CD4-positive, alpha-beta T cell treated with Interleukin-17A for 4 hours (primary cell): ENCODE measurements around the gene TRMU.
"Not testable (repeated sequence)": the region's sequence is repeated elsewhere in the genome, so short reads cannot be mapped to it uniquely, and the experiment has no call there.

Source experiments
- DNase-seq: peaks from one replicate; pipeline ENCODE4 v3.0.0-alpha.2; 2020; ENCODE audit warnings: mixed read lengths

TRMU gene

GRCh38 chr22:46303347-46303965, 32.1 kb upstream of the TRMU start:
- DNase-seq = no peak

DNA sequence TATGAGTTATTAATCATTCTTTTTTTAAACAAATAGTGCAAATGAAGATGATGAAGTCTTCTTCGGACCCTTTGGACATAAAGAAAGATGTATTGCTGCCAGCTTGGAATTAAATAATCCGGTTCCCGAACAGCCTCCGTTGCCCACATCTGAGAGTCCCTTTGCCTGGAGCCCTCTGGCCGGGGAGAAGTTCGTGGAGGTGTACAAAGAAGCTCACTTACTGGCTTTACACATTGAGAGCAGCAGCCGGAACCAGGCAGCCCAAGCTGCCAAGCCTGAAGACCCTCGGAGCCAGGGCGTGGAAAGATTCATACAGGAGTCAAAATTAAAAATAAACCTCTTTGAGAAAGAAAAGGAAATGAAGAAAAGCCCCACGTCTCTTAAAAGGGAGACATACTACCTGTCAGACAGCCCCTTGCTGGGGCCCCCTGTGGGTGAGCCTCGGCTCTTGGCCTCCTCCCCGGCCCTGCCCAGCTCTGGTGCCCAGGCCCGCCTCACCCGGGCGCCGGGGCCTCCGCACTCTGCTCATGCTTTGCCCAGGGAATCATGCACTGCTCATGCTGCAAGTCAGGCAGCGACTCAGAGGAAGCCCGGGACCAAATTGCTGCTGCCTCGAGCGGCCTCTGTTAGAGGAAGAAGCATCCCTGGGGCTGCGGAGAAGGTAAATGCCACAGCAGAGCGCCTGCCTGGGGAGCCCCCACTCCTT, 27.1 kb upstream of the TRMU start:
- no peak for DNase-seq

GRCh38 chr22:46309526-46310085, 25.9 kb upstream of the TRMU start:
- DNase-seq = no peak

DNA sequence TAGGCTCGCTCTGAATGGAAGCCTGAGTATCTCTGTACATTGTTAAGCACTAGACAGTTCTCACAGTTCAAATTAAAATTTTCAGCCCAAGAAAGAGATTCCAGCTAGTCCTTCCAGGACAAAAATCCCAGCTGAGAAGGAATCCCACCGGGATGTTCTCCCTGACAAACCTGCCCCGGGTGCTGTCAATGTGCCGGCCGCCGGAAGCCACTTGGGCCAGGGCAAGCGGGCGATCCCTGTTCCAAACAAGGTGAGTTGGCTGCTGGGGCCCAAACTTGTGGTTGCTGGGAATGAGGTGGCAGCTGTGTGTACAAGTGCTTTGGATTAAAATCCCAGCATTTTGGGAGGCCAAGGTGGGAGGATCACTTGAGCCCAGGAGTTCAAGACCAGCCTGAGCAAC, 23.5 kb upstream of the TRMU start:
- DNase-seq = no peak

DNA sequence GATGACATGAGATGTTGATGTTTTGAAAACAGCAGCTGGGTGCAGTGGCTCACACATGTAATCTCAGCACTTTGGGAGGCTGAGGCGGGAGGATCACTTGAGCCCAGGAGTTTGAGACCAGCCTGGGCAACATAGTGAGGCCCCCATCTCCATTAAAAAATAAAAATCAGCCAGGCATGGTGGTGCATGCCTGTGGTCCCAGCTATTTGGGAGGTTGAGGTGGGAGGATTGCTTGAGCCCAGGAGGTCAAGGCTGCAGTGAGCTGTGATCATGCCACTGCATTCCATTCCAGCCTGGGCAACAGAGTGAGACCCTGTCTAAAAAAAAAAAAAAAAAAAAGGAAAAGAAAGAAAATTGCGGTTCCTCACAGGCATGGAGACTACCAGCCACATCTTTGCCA, 22.7 kb upstream of the TRMU start:
- not testable (repeated sequence) for DNase-seq

GRCh38 chr22:46315976-46316375, 19.5 kb upstream of the TRMU start:
- DNase-seq = no peak

- no peak for DNase-seq
Observed at GRCh38 chr22:46317646-46318045, 17.9 kb upstream of the TRMU start.

- DNase-seq = no peak
Observed at GRCh38 chr22:46318576-46318975, 16.9 kb upstream of the TRMU start.

DNA sequence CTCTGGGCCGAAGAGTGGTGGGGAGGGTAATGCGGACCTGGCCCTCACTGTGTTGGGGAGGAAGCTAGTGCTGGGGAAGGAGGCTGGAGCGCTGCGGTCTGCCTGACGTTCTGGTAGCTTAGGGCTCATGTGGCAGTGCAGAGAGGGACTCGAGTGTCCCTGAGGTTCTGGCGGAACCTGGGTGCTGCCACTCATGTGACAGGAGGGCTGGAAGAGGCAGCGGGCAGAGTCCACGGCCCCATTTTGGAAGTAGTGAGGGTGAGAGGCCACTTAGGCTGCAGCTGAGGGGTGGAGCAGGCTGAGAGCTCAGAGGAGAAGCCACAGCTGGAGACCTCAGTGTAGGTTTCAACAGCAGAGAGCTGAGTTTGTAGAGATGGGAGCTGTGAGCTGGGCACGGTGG, 16.2 kb upstream of the TRMU start:
- no peak for DNase-seq

DNA sequence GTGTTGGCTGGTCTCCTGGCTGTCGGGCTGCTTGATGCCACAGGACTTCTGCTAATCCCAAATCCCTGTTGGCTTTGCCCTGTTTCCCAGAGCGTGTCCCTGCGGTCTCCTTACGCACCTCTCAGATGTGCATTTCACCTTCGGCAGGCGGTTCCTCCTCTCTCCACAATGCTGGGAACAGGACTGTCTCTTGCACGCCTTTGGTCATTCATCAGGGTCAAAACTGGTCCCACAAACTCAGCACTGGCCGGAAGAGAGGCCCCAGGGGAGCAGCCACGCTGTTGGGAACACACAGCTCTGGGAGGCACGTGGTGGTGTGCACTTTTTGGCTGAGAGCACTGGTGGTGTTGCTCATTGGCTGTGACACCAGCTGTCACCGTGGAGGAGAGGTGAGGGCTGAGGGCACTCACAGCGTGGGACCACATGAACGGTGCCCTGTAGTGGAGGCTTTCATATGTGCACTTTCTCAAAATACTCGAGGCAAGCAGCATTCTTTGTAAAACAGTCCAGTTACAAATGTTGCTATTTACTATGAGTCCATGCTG, 15.3 kb upstream of the TRMU start:
- DNase-seq = no peak

DNA sequence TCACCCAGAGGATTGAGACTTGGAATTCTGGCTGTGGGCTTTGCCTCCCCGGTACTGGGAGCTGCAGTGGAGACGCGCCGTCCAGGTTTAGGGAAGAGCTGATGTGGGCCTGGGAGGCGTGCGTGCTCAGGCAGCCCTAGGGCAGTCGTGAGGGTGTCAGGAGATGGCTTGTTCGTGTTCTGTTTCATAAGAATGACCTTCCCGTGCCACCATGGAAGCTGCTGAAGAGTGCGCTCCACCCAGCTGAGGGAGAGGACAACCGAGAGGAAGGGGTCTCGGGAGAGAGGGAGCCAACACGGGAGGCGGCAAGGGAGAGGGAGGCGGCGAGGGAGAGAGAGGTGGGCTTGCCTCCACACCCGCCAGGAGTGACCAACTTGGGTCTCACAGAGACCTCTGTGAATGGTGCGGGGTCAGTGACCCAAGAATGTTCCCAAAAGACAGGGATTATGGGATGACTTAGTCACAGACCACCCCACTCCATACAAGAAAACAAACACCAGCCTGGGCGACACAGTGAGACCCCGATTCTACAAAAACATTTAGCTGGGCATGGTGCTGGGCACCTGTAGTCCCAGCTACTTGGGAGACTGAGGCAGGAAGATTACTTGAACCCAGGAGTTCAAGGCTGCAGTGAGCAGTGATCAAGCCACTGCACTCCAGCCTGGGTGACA, 14.7 kb upstream of the TRMU start:
- DNase-seq = no peak

GRCh38 chr22:46322711-46323110, 12.8 kb upstream of the TRMU start:
- DNase-seq = no peak

DNA sequence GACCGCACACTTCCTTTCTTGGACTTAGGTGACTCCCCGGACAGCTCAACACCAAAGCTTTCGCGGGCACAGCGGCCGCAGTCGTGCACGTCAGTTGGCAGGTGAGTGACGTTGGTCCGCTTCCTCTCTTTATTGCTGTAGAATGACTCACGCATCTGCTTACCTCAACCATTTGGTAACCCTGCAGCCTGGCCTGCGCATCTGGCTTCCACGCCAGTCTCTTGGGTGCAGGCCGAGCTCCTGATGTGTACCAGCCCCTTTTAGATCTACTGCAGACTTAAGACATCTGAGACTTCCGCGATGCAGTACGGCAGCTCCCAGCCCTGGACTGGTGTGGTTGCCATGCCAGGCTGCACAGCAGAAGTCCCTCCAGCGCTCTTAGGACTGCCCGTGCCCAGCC, 12.4 kb upstream of the TRMU start:
- no peak for DNase-seq

- no peak for DNase-seq
Observed at GRCh38 chr22:46326066-46326680, 9.3 kb upstream of the TRMU start.

GRCh38 chr22:46327691-46328465, 7.6 kb upstream of the TRMU start:
- DNase-seq = no peak

GRCh38 chr22:46328797-46329196, 6.7 kb upstream of the TRMU start:
- DNase-seq = no peak

GRCh38 chr22:46329616-46330015, 5.9 kb upstream of the TRMU start:
- DNase-seq = no peak

GRCh38 chr22:46330426-46330825, 5.1 kb upstream of the TRMU start:
- no peak for DNase-seq

DNA sequence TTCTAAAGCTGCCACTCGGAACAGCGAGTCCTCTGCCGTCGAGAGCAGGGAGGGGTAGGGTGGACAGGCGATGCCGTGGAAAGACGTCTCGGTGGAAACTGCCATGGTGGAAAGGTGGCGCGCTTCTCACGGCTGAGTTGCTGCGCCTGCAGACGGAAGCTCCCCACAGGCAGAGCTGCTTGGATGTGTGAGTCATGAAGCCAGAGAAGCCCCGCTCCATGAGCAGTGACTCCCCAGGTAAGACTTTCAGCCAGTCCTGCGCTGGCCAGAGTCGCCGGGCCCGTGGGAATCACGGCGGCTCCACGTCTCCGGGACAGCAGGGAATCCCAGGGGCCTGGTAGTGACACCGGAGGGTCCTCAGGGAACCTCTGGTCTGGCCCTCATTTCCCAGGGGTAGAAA, 4.0 kb upstream of the TRMU start:
- DNase-seq = no peak

GRCh38 chr22:46336119-46337078, 885 bp downstream of the TRMU start:
- peak; percentile 14 for DNase-seq

DNA sequence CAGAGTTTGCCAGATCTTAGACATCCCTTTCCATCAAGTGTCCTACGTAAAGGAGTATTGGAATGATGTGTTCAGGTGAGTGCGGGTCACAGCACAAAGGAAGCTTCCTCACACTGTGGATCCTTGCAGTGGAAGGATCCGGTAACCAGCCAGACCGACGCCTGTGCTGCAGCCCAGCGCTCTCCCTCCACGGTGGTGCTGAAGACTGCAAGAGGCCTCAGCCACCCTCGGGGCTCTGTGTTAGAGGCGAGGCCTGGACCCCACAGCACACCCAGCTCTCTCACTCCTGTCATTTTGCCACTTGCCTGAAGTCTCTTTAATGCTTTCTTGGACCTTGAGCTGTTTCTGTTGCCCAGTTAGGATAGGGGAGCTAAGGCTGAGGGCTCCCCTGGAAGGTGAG, 2.4 kb downstream of the TRMU start:
- no peak for DNase-seq
